ENCODE data around the gene TRIM27. TPM values are rescaled to one million over a fixed set of nuclear protein-coding genes. Genes with fewer than 3 reads are reported as not detected.

The TRIM27 gene
- total RNA-seq, 1 donor from 2014 or later: 65.2 TPM

- peaks cover 11% of the 10 kb centered on the region for H3K9me3 Mint-ChIP-seq (ENCODE audit: unreplicated experiment)
- peaks cover 7% of the 10 kb centered on the region for H3K4me1 Mint-ChIP-seq (ENCODE audit: low read depth, unreplicated experiment)
- DNase-seq: no peak
- no peaks in the 10 kb centered on the region for H3K36me3 Mint-ChIP-seq (ENCODE audit: unreplicated experiment)
- H3K27me3 Mint-ChIP-seq (ENCODE audit: unreplicated experiment): peaks cover 3% of the 10 kb centered on the region
- no peak overlapping the region for H3K27ac Mint-ChIP-seq (ENCODE audit: unreplicated experiment)
- H3K4me3 Mint-ChIP-seq (ENCODE audit: unreplicated experiment): peak overlapping the region; percentile 4
- TF ChIP-seq CTCF (IDR thresholded peaks at IDR 0.05; ENCODE audit: partially characterized antibody, unreplicated experiment): no peak
Observed at GRCh38 chr6:28920281-28920680, 3.5 kb downstream of the TRIM27 start.

GRCh38 chr6:28914941-28915340, 8.8 kb downstream of the TRIM27 start:
- H3K27ac Mint-ChIP-seq (ENCODE audit: unreplicated experiment): no peak overlapping the region
- H3K4me3 Mint-ChIP-seq (ENCODE audit: unreplicated experiment): no peak overlapping the region
- no peaks in the 10 kb centered on the region for H3K36me3 Mint-ChIP-seq (ENCODE audit: unreplicated experiment)
- no peak for TF ChIP-seq CTCF (IDR thresholded peaks at IDR 0.05; ENCODE audit: partially characterized antibody, unreplicated experiment)
- DNase-seq: no peak
- H3K27me3 Mint-ChIP-seq (ENCODE audit: unreplicated experiment): no peaks in the 10 kb centered on the region
- no peaks in the 10 kb centered on the region for H3K4me1 Mint-ChIP-seq (ENCODE audit: low read depth, unreplicated experiment)
- no peaks in the 10 kb centered on the region for H3K9me3 Mint-ChIP-seq (ENCODE audit: unreplicated experiment)

- TF ChIP-seq CTCF (IDR thresholded peaks at IDR 0.05; ENCODE audit: partially characterized antibody, unreplicated experiment): no peak
- Mint-ChIP-seq H3K27ac (ENCODE audit: unreplicated experiment) (peak overlapping the region; percentile 31), H3K27me3 (ENCODE audit: unreplicated experiment) (no peaks in the 10 kb centered on the region), H3K9me3 (ENCODE audit: unreplicated experiment) (peaks cover 1% of the 10 kb centered on the region), H3K4me3 (ENCODE audit: unreplicated experiment) (no peak overlapping the region), H3K36me3 (ENCODE audit: unreplicated experiment) (no peaks in the 10 kb centered on the region), H3K4me1 (ENCODE audit: low read depth, unreplicated experiment) (no peaks in the 10 kb centered on the region)
- no peak for DNase-seq
Observed at GRCh38 chr6:28910901-28911690, 12.7 kb downstream of the TRIM27 start.

- TF ChIP-seq CTCF (IDR thresholded peaks at IDR 0.05; ENCODE audit: partially characterized antibody, unreplicated experiment): no peak
- H3K36me3 Mint-ChIP-seq (ENCODE audit: unreplicated experiment): no peaks in the 10 kb centered on the region
Observed at GRCh38 chr6:28907394-28907793, 16.4 kb downstream of the TRIM27 start.

GRCh38 chr6:28906669-28907068, 17.1 kb downstream of the TRIM27 start:
- no peaks in the 10 kb centered on the region for H3K36me3 Mint-ChIP-seq (ENCODE audit: unreplicated experiment)
- DNase-seq: no peak
- TF ChIP-seq CTCF (IDR thresholded peaks at IDR 0.05; ENCODE audit: partially characterized antibody, unreplicated experiment): no peak
- H3K9me3 Mint-ChIP-seq (ENCODE audit: unreplicated experiment): peaks cover 1% of the 10 kb centered on the region
- no peaks in the 10 kb centered on the region for H3K4me1 Mint-ChIP-seq (ENCODE audit: low read depth, unreplicated experiment)
- no peak overlapping the region for H3K27ac Mint-ChIP-seq (ENCODE audit: unreplicated experiment)
- no peaks in the 10 kb centered on the region for H3K27me3 Mint-ChIP-seq (ENCODE audit: unreplicated experiment)
- no peak overlapping the region for H3K4me3 Mint-ChIP-seq (ENCODE audit: unreplicated experiment)

More at GRCh38 chr6:28907394-28907793, 16.4 kb downstream of the TRIM27 start:
- no peaks in the 10 kb centered on the region for H3K27me3 Mint-ChIP-seq (ENCODE audit: unreplicated experiment)
- no peaks in the 10 kb centered on the region for H3K4me1 Mint-ChIP-seq (ENCODE audit: low read depth, unreplicated experiment)
- H3K4me3 Mint-ChIP-seq (ENCODE audit: unreplicated experiment): no peak overlapping the region
- no peak for DNase-seq
- peaks cover 1% of the 10 kb centered on the region for H3K9me3 Mint-ChIP-seq (ENCODE audit: unreplicated experiment)
- no peak overlapping the region for H3K27ac Mint-ChIP-seq (ENCODE audit: unreplicated experiment)
